IMR-90 (cell line): ENCODE results near the gene FMO1. TPM values are rescaled to one million over a fixed set of nuclear protein-coding genes. Genes with fewer than 3 reads are reported as not detected.

ENCODE experiments used
- ATAC-seq: fragments of 200-7000 bp; cut with Tn5 transposase; 2 replicates; pipeline ENCODE4 v1.9.1; 2020; ENCODE audit warnings: low read depth, mild to moderate bottlenecking, moderate library complexity
- BruUV-seq: library from RNA; stranded (reverse); fragments of 400-500 nt; replicated peaks from 2 replicates; lab custom pipeline; 2021; lab: Mats Ljungman, UMichigan
- CTCF ChIA-PET: fragments of 300-600 bp; formaldehyde crosslinking; extraction: SDS; loops from one replicate; lab custom pipeline; 2021; ENCODE audit warnings: antibody characterized with exemption; lab: Yijun Ruan, JAX
- POLR2A ChIA-PET: fragments of 300-600 bp; sonication (Branson Sonifier 250); formaldehyde crosslinking; loops from one replicate; lab custom pipeline; 2022; ENCODE audit warnings: antibody characterized with exemption; ENCODE audit not compliant: unreplicated experiment; lab: Charles Lee
- DNase-seq: peaks from one replicate; pipeline ENCODE4 v3.0.0; 2013
- H2AFZ ChIP-seq: replicated peaks from 2 replicates; pipeline ENCODE3; 2013; ENCODE audit warnings: low read length, mild to moderate bottlenecking; ENCODE audit not compliant: poor library complexity
- H2AK5ac ChIP-seq: 2 replicates; pipeline ENCODE4 v1.6.1; 2013; ENCODE audit warnings: low read depth, low read length, inconsistent platforms
- H2AK9ac ChIP-seq: replicated peaks from 2 replicates; pipeline ENCODE3; 2013; ENCODE audit warnings: mild to moderate bottlenecking, low read depth, low read length, moderate library complexity; ENCODE audit not compliant: poor library complexity
- H2BK120ac ChIP-seq: 2 replicates; pipeline ENCODE4 v1.6.1; 2013; ENCODE audit warnings: low read depth, low read length, inconsistent platforms
- H2BK15ac ChIP-seq: 3 replicates; pipeline ENCODE4 v1.6.1; 2013; ENCODE audit warnings: low read depth, low read length, inconsistent platforms
- H2BK20ac ChIP-seq: 2 replicates; pipeline ENCODE4 v1.6.1; 2013; ENCODE audit warnings: low read depth, mild to moderate bottlenecking, inconsistent platforms, low read length, moderate library complexity
- H2BK5ac ChIP-seq: 2 replicates; pipeline ENCODE4 v1.6.1; 2013; ENCODE audit warnings: mild to moderate bottlenecking, low read depth, low read length, inconsistent platforms; ENCODE audit not compliant: poor library complexity, severe bottlenecking
- H3K14ac ChIP-seq: replicated peaks from 2 replicates; pipeline ENCODE4 v1.6.1; 2013; ENCODE audit warnings: low read depth, low read length, inconsistent platforms
- H3K18ac ChIP-seq: 2 replicates; pipeline ENCODE4 v1.6.1; 2013; ENCODE audit warnings: low read depth, low read length, control low read depth
- H3K23ac ChIP-seq: 2 replicates; pipeline ENCODE4 v1.6.1; 2013; ENCODE audit warnings: low read depth, low read length, inconsistent platforms
- H3K27ac ChIP-seq: 2 replicates; pipeline ENCODE4 v1.5.1; 2013; ENCODE audit warnings: mild to moderate bottlenecking, control low read depth, low read length; ENCODE audit not compliant: insufficient read depth
- H3K27me3 ChIP-seq: 2 replicates; pipeline ENCODE4 v1.6.1; 2013; ENCODE audit warnings: low read length; ENCODE audit not compliant: control insufficient read depth, insufficient read depth
- H3K36me3 ChIP-seq: 2 replicates; pipeline ENCODE4 v1.6.1; 2013; ENCODE audit warnings: low read length, mixed read lengths; ENCODE audit not compliant: control insufficient read depth, insufficient read depth
- H3K4ac ChIP-seq: 2 replicates; pipeline ENCODE4 v1.6.1; 2013; ENCODE audit warnings: low read depth, low read length, inconsistent platforms
- H3K4me1 ChIP-seq: 2 replicates; pipeline ENCODE4 v1.6.1; 2013; ENCODE audit warnings: low read length, mixed read lengths; ENCODE audit not compliant: control insufficient read depth, insufficient read depth
- H3K4me2 ChIP-seq: 2 replicates; pipeline ENCODE4 v1.6.1; 2013; ENCODE audit warnings: low read depth, mild to moderate bottlenecking, control low read depth, low read length, moderate library complexity
- H3K4me3 ChIP-seq: 2 replicates; pipeline ENCODE4 v1.5.1; 2013; ENCODE audit warnings: low read depth, mild to moderate bottlenecking, control low read depth, low read length, moderate library complexity; ENCODE audit not compliant: insufficient read depth
- H3K56ac ChIP-seq: 2 replicates; pipeline ENCODE4 v1.6.1; 2013; ENCODE audit warnings: low read length, inconsistent platforms; ENCODE audit not compliant: insufficient read depth; ENCODE audit errors: extremely low read depth
- H3K79me1 ChIP-seq, 2 experiments: 2 replicates each; pipeline ENCODE4 v1.6.1; 2013; ENCODE audit warnings: low read length in 2 of 2, inconsistent platforms in 1 of 2, low read depth in 1 of 2
- H3K9ac ChIP-seq: 2 replicates; pipeline ENCODE4 v1.6.1; 2013; ENCODE audit warnings: low read depth, low read length, control low read depth
- H3K9me1 ChIP-seq: 2 replicates; pipeline ENCODE4 v1.6.1; 2013; ENCODE audit warnings: low read length, inconsistent platforms; ENCODE audit not compliant: insufficient read depth
- H3K9me3 ChIP-seq: 2 replicates; pipeline ENCODE4 v1.6.1; 2013; ENCODE audit warnings: low read length; ENCODE audit not compliant: control insufficient read depth, insufficient read depth
- H4K20me1 ChIP-seq: 2 replicates; pipeline ENCODE4 v1.6.1; 2013; ENCODE audit warnings: low read length, inconsistent platforms; ENCODE audit not compliant: insufficient read depth
- H4K5ac ChIP-seq: 2 replicates; pipeline ENCODE4 v1.6.1; 2013; ENCODE audit warnings: mild to moderate bottlenecking, low read depth, low read length, control low read depth
- H4K8ac ChIP-seq, 2 experiments: 2 replicates each; pipeline ENCODE4 v1.6.1; 2013; ENCODE audit warnings: low read depth in 2 of 2, low read length in 2 of 2, control low read depth in 1 of 2, inconsistent platforms in 1 of 2
- H4K91ac ChIP-seq: 2 replicates; pipeline ENCODE4 v1.6.1; 2013; ENCODE audit warnings: low read depth, low read length, inconsistent platforms; ENCODE audit not compliant: insufficient read depth
- CEBPB ChIP-seq: IDR thresholded peaks from 2 replicates; pipeline ENCODE4 v1.6.1; 2012; ENCODE audit warnings: low read depth, low read length, improper control_type of control experiment
- CHD1 ChIP-seq: IDR thresholded peaks from 2 replicates; pipeline ENCODE4 v1.6.1; 2012; ENCODE audit warnings: low read depth, low read length, improper control_type of control experiment
- ELK1 ChIP-seq: fragments of 150-350 bp; IDR thresholded peaks from 2 replicates; pipeline ENCODE4 v1.6.1; 2016; ENCODE audit warnings: low read depth, mild to moderate bottlenecking, low read length, moderate library complexity, borderline replicate concordance
- MAFK ChIP-seq: IDR thresholded peaks from 2 replicates; pipeline ENCODE4 v1.6.1; 2012; ENCODE audit warnings: low read depth, low read length, improper control_type of control experiment
- MXI1 ChIP-seq: IDR thresholded peaks from 2 replicates; pipeline ENCODE4 v1.6.1; 2012; ENCODE audit warnings: low read depth, mild to moderate bottlenecking, low read length, moderate library complexity, borderline replicate concordance
- NFE2L2 ChIP-seq: fragments of 150-350 bp; IDR thresholded peaks from 2 replicates; pipeline ENCODE4 v1.6.1; 2016; ENCODE audit warnings: low read depth, mild to moderate bottlenecking, low read length
- POLR2A ChIP-seq: IDR thresholded peaks from 2 replicates; pipeline ENCODE4 v1.6.1; 2012; ENCODE audit warnings: mild to moderate bottlenecking, low read depth, low read length
- RAD21 ChIP-seq: IDR thresholded peaks from 2 replicates; pipeline ENCODE4 v1.6.1; 2012; ENCODE audit warnings: low read length, improper control_type of control experiment
- RCOR1 ChIP-seq: IDR thresholded peaks from 2 replicates; pipeline ENCODE4 v1.6.1; 2012; ENCODE audit warnings: mild to moderate bottlenecking, low read length, improper control_type of control experiment; ENCODE audit not compliant: insufficient replicate concordance
- RFX5 ChIP-seq: IDR thresholded peaks from 2 replicates; pipeline ENCODE4 v1.8.0; 2012; ENCODE audit warnings: low read depth, mild to moderate bottlenecking, low read length, moderate library complexity
- SMC3 ChIP-seq: fragments of 150-350 bp; IDR thresholded peaks from 2 replicates; pipeline ENCODE4 v1.6.1; 2016; ENCODE audit warnings: low read depth, mild to moderate bottlenecking, antibody characterized with exemption, low read length, moderate library complexity
- WGBS, 2 experiments: methylation state at CpG; one replicate each; pipeline versions ENCODE4 v1.1.5 to v1.1.7; 2013; ENCODE audit warnings: missing lambda C conversion rate in 2 of 2; ENCODE audit not compliant: insufficient read length in 1 of 2; ENCODE audit errors: extremely low coverage in 2 of 2; 5-methylcytosine and 5-hydroxymethylcytosine counted together
- dilution Hi-C: fragments of 300-500 bp; cut with HindIII; formaldehyde crosslinking; loops from one replicate; pipeline ENCODE4 v1.14.3; 2018; ENCODE audit warnings: low sequenced_read_pairs; ENCODE audit not compliant: unreplicated experiment
- in situ Hi-C: fragments of 300-500 bp; cut with MboI; formaldehyde crosslinking; loops from 3 replicates; pipeline ENCODE4 v1.14.3; 2019; ENCODE audit warnings: low sequenced_read_pairs, inconsistent platforms, mixed read lengths
- intact Hi-C: fragments of 100-400 bp; cut with micrococcal nuclease; formaldehyde crosslinking; loops from 2 replicates; pipeline ENCODE4 v1.10.0; 2022
- polyA plus RNA-seq, 3 experiments: library from polyadenylated mRNA; depleted of rRNA; stranded (reverse); fragments of >200 nt; gene quantifications; 2 replicates each; pipeline ENCODE4 v1.2.3, GENCODE V29; 2012; ENCODE audit warnings: low replicate concordance in 1 of 3
- total RNA-seq: library from RNA; depleted of rRNA; stranded (reverse); fragments of >200 nt; gene quantifications from 2 replicates; pipeline ENCODE4 v1.2.3, GENCODE V29; 2012
- TF ChIP-seq, protein P1 (sequence below): fragments of 150-350 bp; IDR thresholded peaks from 2 replicates; pipeline ENCODE4 v1.6.1; 2017; ENCODE audit warnings: mild to moderate bottlenecking, antibody characterized with exemption, low read length, low read depth

FMO1 gene
- total and polyA plus RNA-seq, 2 of the 4 experiments (the other 2 are of a cell fraction) = not detected

DNA sequence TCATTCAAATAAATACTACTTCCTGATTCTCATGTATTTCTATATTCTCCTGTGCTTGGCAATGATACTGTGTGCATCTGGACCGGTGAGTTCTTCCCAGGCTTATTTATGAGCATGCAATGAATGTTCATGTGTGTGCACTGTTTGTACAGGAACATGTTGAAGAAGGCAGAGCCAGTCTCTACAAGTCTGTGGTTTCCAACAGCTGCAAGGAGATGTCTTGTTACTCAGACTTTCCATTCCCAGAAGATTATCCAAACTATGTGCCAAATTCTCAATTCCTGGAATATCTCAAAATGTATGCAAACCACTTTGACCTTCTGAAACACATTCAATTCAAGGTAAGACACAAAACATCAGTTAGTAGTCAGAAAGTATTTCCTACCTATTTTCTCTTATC lies 19.1 kb downstream of the FMO1 start:
- H4K8ac ChIP-seq = no peak overlapping the region
- dilution Hi-C loops = no loop called here
- H3K18ac ChIP-seq = no peak overlapping the region
- H4K20me1 ChIP-seq = no peaks in the 10 kb centered on the region
- H4K91ac ChIP-seq = no peak overlapping the region
- BruUV-seq = no TSS peak
- no CpG with 5 or more reads among the region's 1 CpG for WGBS, 2 experiments
- no peak for ATAC-seq
- H4K5ac ChIP-seq = no peak overlapping the region
- no peak overlapping the region for H2AK5ac ChIP-seq
- no peak overlapping the region for H3K4ac ChIP-seq
- in situ Hi-C loops = no loop called here
- ChIA-PET CTCF (no interaction called here), POLR2A (no interaction called here)
- no peak overlapping the region for H2AK9ac ChIP-seq
- peak; percentile 7 for DNase-seq
- H3K56ac ChIP-seq = no peak overlapping the region
- no peak overlapping the region for H3K23ac ChIP-seq
- no peaks in the 10 kb centered on the region for H3K27me3 ChIP-seq
- no peak for TF ChIP-seq RCOR1
- TF ChIP-seq POLR2A = no peak
- TF ChIP-seq SMC3 = no peak
- no peak for TF ChIP-seq MAFK
- TF ChIP-seq RAD21 = no peak
- no peak for TF ChIP-seq NFE2L2
- no peak for TF ChIP-seq CEBPB
- TF ChIP-seq CHD1 = no peak
- TF ChIP-seq, protein P1, sequence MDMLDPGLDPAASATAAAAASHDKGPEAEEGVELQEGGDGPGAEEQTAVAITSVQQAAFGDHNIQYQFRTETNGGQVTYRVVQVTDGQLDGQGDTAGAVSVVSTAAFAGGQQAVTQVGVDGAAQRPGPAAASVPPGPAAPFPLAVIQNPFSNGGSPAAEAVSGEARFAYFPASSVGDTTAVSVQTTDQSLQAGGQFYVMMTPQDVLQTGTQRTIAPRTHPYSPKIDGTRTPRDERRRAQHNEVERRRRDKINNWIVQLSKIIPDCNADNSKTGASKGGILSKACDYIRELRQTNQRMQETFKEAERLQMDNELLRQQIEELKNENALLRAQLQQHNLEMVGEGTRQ = no peak
- no peak for TF ChIP-seq ELK1
- no peak for TF ChIP-seq RFX5
- no peak for TF ChIP-seq MXI1
- intact Hi-C loops = no loop called here
- no peaks in the 10 kb centered on the region for H3K79me1 ChIP-seq
- H3K36me3 ChIP-seq = no peaks in the 10 kb centered on the region
- H2BK20ac ChIP-seq = no peak overlapping the region
- no peak overlapping the region for H3K4me2 ChIP-seq
- no peak overlapping the region for H3K4me3 ChIP-seq
- H2AFZ ChIP-seq = no peak overlapping the region
- no peak overlapping the region for H3K27ac ChIP-seq
- H3K14ac ChIP-seq = no peak overlapping the region
- H3K9me3 ChIP-seq = no peaks in the 10 kb centered on the region
- no peak overlapping the region for H2BK120ac ChIP-seq
- H2BK5ac ChIP-seq = no peak overlapping the region
- H3K9ac ChIP-seq = no peak overlapping the region
- no peaks in the 10 kb centered on the region for H3K9me1 ChIP-seq
- no peak overlapping the region for H2BK15ac ChIP-seq
- no peaks in the 10 kb centered on the region for H3K4me1 ChIP-seq
